SK-N-SH treated with all-trans-retinoic acid at 6 μM for 48 hours (cell line): ENCODE results near the gene GUCA2B.
A peak's percentile ranks its signal among the peaks of the same experiment; 100 is the strongest.

ENCODE experiments used
- ATAC-seq: fragments of 200-7000 bp; cut with Tn5 transposase; 3 replicates; pipeline ENCODE4 v1.9.1; 2020; ENCODE audit warnings: mild to moderate bottlenecking, moderate library complexity
- ARNTL ChIP-seq: fragments of 450-650 bp; formaldehyde crosslinking; IDR thresholded peaks from 2 replicates; pipeline ENCODE4 v1.5.0; 2020; ENCODE audit warnings: low read depth, mild to moderate bottlenecking, moderate library complexity, borderline replicate concordance
- BACH2 ChIP-seq: fragments of 250-450 bp; sonication (Bioruptor Pico); IDR thresholded peaks from 2 replicates; pipeline ENCODE4 v1.9.0; 2021; ENCODE audit warnings: mild to moderate bottlenecking, borderline replicate concordance
- CSRNP3 ChIP-seq: fragments of 250-450 bp; sonication (Bioruptor Pico); IDR thresholded peaks from 2 replicates; pipeline ENCODE4 v1.5.1; 2021; ENCODE audit warnings: mild to moderate bottlenecking, moderate library complexity
- ESRRG ChIP-seq: fragments of 250-450 bp; sonication (Bioruptor Pico); IDR thresholded peaks from 2 replicates; pipeline ENCODE4 v1.6.1; 2021; ENCODE audit warnings: mild to moderate bottlenecking
- GLIS3 ChIP-seq: fragments of 250-450 bp; sonication (Bioruptor Pico); IDR thresholded peaks from 2 replicates; pipeline ENCODE4 v1.5.0; 2020; ENCODE audit warnings: mild to moderate bottlenecking, moderate library complexity
- ISL1 ChIP-seq: fragments of 250-450 bp; sonication (Bioruptor Pico); IDR thresholded peaks from 2 replicates; pipeline ENCODE4 v2.1.2; 2022; ENCODE audit warnings: mild to moderate bottlenecking, moderate library complexity
- OSR1 ChIP-seq: fragments of 250-450 bp; sonication (Bioruptor Pico); IDR thresholded peaks from 2 replicates; pipeline ENCODE4 v1.8.0; 2022; ENCODE audit warnings: moderate library complexity, mild to moderate bottlenecking, inconsistent platforms
- PATZ1 ChIP-seq: fragments of 250-450 bp; sonication (Bioruptor Pico); IDR thresholded peaks from 2 replicates; pipeline ENCODE4 v1.8.0; 2020; ENCODE audit warnings: mild to moderate bottlenecking, moderate library complexity, borderline replicate concordance
- POU6F1 ChIP-seq: fragments of 250-450 bp; sonication (Bioruptor Pico); IDR thresholded peaks from 2 replicates; pipeline ENCODE4 v1.8.0; 2021; ENCODE audit warnings: low read depth, mild to moderate bottlenecking, moderate library complexity, borderline replicate concordance
- PPARA ChIP-seq: fragments of 250-450 bp; sonication (Bioruptor Pico); IDR thresholded peaks from 2 replicates; pipeline ENCODE4 v1.5.0; 2020; ENCODE audit warnings: mild to moderate bottlenecking, borderline replicate concordance
- SNAI2 ChIP-seq: fragments of 250-450 bp; sonication (Bioruptor Pico); IDR thresholded peaks from 2 replicates; pipeline ENCODE4 v1.5.0; 2020; ENCODE audit warnings: mild to moderate bottlenecking, moderate library complexity
- TCF4 ChIP-seq: fragments of 250-450 bp; sonication (Bioruptor Pico); IDR thresholded peaks from 2 replicates; pipeline ENCODE4 v1.8.0; 2021; ENCODE audit warnings: mild to moderate bottlenecking, moderate library complexity, borderline replicate concordance
- TOX ChIP-seq: fragments of 250-450 bp; sonication (Bioruptor Pico); IDR thresholded peaks from 2 replicates; pipeline ENCODE4 v1.8.0; 2021; ENCODE audit warnings: mild to moderate bottlenecking, moderate library complexity, borderline replicate concordance
- TSHZ2 ChIP-seq: fragments of 250-450 bp; sonication (Bioruptor Pico); IDR thresholded peaks from 2 replicates; pipeline ENCODE4 v1.5.0; 2020; ENCODE audit warnings: mild to moderate bottlenecking, moderate library complexity
- ZC3H10 ChIP-seq: fragments of 250-450 bp; sonication (Bioruptor Pico); IDR thresholded peaks from 2 replicates; pipeline ENCODE4 v1.5.1; 2021; ENCODE audit warnings: mild to moderate bottlenecking, moderate library complexity
- ZFP3 ChIP-seq: fragments of 250-450 bp; sonication (Bioruptor Pico); IDR thresholded peaks from 2 replicates; pipeline ENCODE4 v1.5.0; 2020; ENCODE audit warnings: mild to moderate bottlenecking, moderate library complexity
- ZFP30 ChIP-seq: fragments of 450-650 bp; formaldehyde crosslinking; IDR thresholded peaks from 2 replicates; pipeline ENCODE4 v1.5.0; 2022; ENCODE audit warnings: mild to moderate bottlenecking, moderate library complexity
- ZNF565 ChIP-seq: fragments of 450-650 bp; formaldehyde crosslinking; conservative IDR thresholded peaks from 2 replicates; pipeline ENCODE4 v1.5.0; 2020; ENCODE audit warnings: low read depth, mild to moderate bottlenecking, moderate library complexity
- ZNF70 ChIP-seq: fragments of 450-650 bp; formaldehyde crosslinking; IDR thresholded peaks from 2 replicates; pipeline ENCODE4 v1.5.0; 2020; ENCODE audit warnings: mild to moderate bottlenecking, moderate library complexity
- ZNF8 ChIP-seq: fragments of 450-650 bp; formaldehyde crosslinking; IDR thresholded peaks from 2 replicates; pipeline ENCODE4 v1.5.0; 2020; ENCODE audit warnings: mild to moderate bottlenecking, moderate library complexity

Gene GUCA2B

GRCh38 chr1:42171679-42172266 is 18.6 kb downstream of the GUCA2B start:
- TF ChIP-seq ZNF8 (CRISPR knock-in tag): no peak
- no peak for TF ChIP-seq GLIS3
- no peak for TF ChIP-seq ZC3H10 (CRISPR knock-in tag)
- TF ChIP-seq ZFP30 (CRISPR knock-in tag): no peak
- no peak for TF ChIP-seq ZNF70 (CRISPR knock-in tag)
- no peak for TF ChIP-seq POU6F1 (CRISPR knock-in tag)
- no peak for TF ChIP-seq SNAI2 (CRISPR knock-in tag)
- no peak for TF ChIP-seq ZFP3
- TF ChIP-seq ZNF565 (CRISPR knock-in tag): no peak
- no peak for ATAC-seq

GRCh38 chr1:42172381-42173133 is 19.3 kb downstream of the GUCA2B start:
- peak; percentile 11; the same call in 2 of the 3 replicates for ATAC-seq
- TF ChIP-seq CSRNP3 (no peak), POU6F1 (CRISPR knock-in tag) (no peak), TSHZ2 (CRISPR knock-in tag) (0 out of 2 replicates have a peak, but pooled peaks have one; percentile 12), PPARA (no peak), SNAI2 (CRISPR knock-in tag) (no peak)
- TF ChIP-seq, all 23 proteins: peak for 1

GRCh38 chr1:42173155-42173933 is 20.1 kb downstream of the GUCA2B start:
- ATAC-seq: peak; percentile 67
- TF ChIP-seq GLIS3 (no peak), ARNTL (CRISPR knock-in tag) (no peak), ZFP3 (no peak), ZNF8 (CRISPR knock-in tag) (no peak), OSR1 (no peak), BACH2 (no peak), ESRRG (CRISPR knock-in tag) (no peak), TSHZ2 (CRISPR knock-in tag) (no peak), PATZ1 (CRISPR knock-in tag) (no peak), CSRNP3 (no peak), PPARA (no peak), TCF4 (CRISPR knock-in tag) (no peak), TOX (CRISPR knock-in tag) (no peak), ZC3H10 (CRISPR knock-in tag) (no peak), ISL1 (no peak)
